Spleen (tissue), 11 donors: ENCODE results near the gene MAST4. TPM values are rescaled to one million over a fixed set of nuclear protein-coding genes. Genes with fewer than 3 reads are reported as not detected.

Source experiments
- DNase-seq: peaks from one replicate; pipeline ENCODE4 v3.0.0-alpha.2; 2020
- H3K27ac ChIP-seq, 8 donors: fragments of 200-600 bp; sonication (generic) in 7 of 8; 1 replicate in 4 of 8; 2 replicates in 4 of 8; pipeline versions ENCODE4 v1.5.0 to v1.8.0; 2016 to 2021; ENCODE audit warnings: inconsistent platforms in 4 of 8, mild to moderate bottlenecking in 4 of 8, moderate library complexity in 1 of 8
- H3K27me3 ChIP-seq, 7 donors: fragments of 200-600 bp; sonication (generic) in 6 of 7; replicated peaks in 1 of 7; 1 replicate in 4 of 7; 2 replicates in 3 of 7; pipeline versions ENCODE4 v1.5.0 to v1.8.0; 2016 to 2021; ENCODE audit warnings: inconsistent platforms in 3 of 7, mild to moderate bottlenecking in 1 of 7
- H3K36me3 ChIP-seq, 6 donors: fragments of 200-600 bp; sonication (generic) in 5 of 6; 1 replicate in 4 of 6; 2 replicates in 2 of 6; pipeline versions ENCODE4 v1.5.0 to v1.8.0; 2016 to 2021; ENCODE audit warnings: inconsistent platforms in 2 of 6
- H3K4me1 ChIP-seq, 6 donors: fragments of 200-600 bp; sonication (generic) in 5 of 6; 1 replicate in 3 of 6; 2 replicates in 3 of 6; pipeline versions ENCODE4 v1.5.0 to v1.8.0; 2016 to 2021; ENCODE audit warnings: inconsistent platforms in 3 of 6
- H3K4me3 ChIP-seq, 8 donors: fragments of 200-600 bp; sonication (generic) in 7 of 8; 1 replicate in 4 of 8; 2 replicates in 4 of 8; pipeline versions ENCODE4 v1.5.0 to v1.8.0; 2016 to 2021; ENCODE audit warnings: inconsistent platforms in 4 of 8, mild to moderate bottlenecking in 4 of 8, moderate library complexity in 2 of 8
- H3K9me3 ChIP-seq, 8 donors: fragments of 200-600 bp; sonication (generic) in 7 of 8; 1 replicate in 4 of 8; 2 replicates in 4 of 8; pipeline versions ENCODE4 v1.5.0 to v1.8.0; 2016 to 2021; ENCODE audit warnings: inconsistent platforms in 4 of 8
- CTCF ChIP-seq, 11 experiments: fragments of 200-600 bp in 7 of 11; fragments of 450-650 bp in 4 of 11; sonication (generic) in 4 of 11; IDR thresholded peaks in 8 of 11; conservative IDR thresholded peaks in 3 of 11; 1 replicate in 7 of 11; 2 replicates in 4 of 11; pipeline versions ENCODE4 v1.4.0 to v1.8.0; 2016 to 2021; ENCODE audit warnings: antibody characterized with exemption in 11 of 11, inconsistent platforms in 4 of 11, mild to moderate bottlenecking in 1 of 11
- POLR2A ChIP-seq, 3 donors: fragments of 450-650 bp; IDR thresholded peaks; one replicate each; pipeline ENCODE4 v1.5.1; 2017; ENCODE audit warnings: antibody characterized with exemption in 3 of 3, mild to moderate bottlenecking in 1 of 3
- POLR2AphosphoS5 ChIP-seq, 3 donors: sonication (generic); formaldehyde crosslinking; IDR thresholded peaks; one replicate each; pipeline ENCODE4 v1.5.1; 2017; ENCODE audit warnings: antibody characterized with exemption in 3 of 3
- WGBS, 5 donors: extraction: QIAGEN DNeasy Blood & Tissue Kit in 3 of 5; methylation state at CpG; one replicate each; pipeline versions ENCODE4 v1.1.5 to v1.1.7; 2013 to 2018; 5-methylcytosine and 5-hydroxymethylcytosine counted together
- intact Hi-C: fragments of 100-400 bp; cut with DNase I; formaldehyde crosslinking; loops from one replicate; pipeline ENCODE4 v1.15.0; 2023; ENCODE audit warnings: low total_unique reads
- polyA plus RNA-seq, 3 donors: library from polyadenylated mRNA; stranded (reverse); fragments of 200-250 nt; gene quantifications; one replicate each; pipeline ENCODE4 v1.2.1, GENCODE V29; 2013
- total RNA-seq, 7 donors: library from RNA; depleted of rRNA in 3 of 7; stranded (reverse); fragments of >200 nt in 3 of 7; fragmentation: NEBNext Ultra II Directional in 4 of 7; extraction: Animal tissue kit (Norgen Biotek cat#: 25700) in 4 of 7; gene quantifications; one replicate each; pipeline versions ENCODE4 v1.1.0 to v1.2.1, GENCODE V29; 2016 to 2021
- donor health status: healthy with polysubstance abuse.
- donor health status: DM: no; HTN: no; CAD: no; lungs with moderate emphysema.
- donor health status: DM: no; HTN: no; CAD: no.
- donor health status: Bipolar disorder and iron deficiency.
- donor health status: healthy.
- donor health status: DM: no; HTN: no; CAD: no.
- donor health status: DM: yes; HTN: yes; CAD: no.

Gene MAST4
- total and polyA plus RNA-seq, 10 donors: 2.5 to 43.7 (median 25.4) TPM

- Histone ChIP-seq H3K27ac (no peak overlapping the region), H3K27me3 (no peaks in the 10 kb centered on the region), H3K4me1 (no peaks in the 10 kb centered on the region), H3K9me3 (no peaks in the 10 kb centered on the region), H3K4me3 (no peak overlapping the region), H3K36me3 (no peaks in the 10 kb centered on the region)
- 55 to 74% (median 64%) methylated on average over 3 of the region's 3 CpGs for WGBS, 5 donors
- TF ChIP-seq POLR2A (IDR thresholded peaks at IDR 0.05) (no peak), POLR2AphosphoS5 (IDR thresholded peaks at IDR 0.05) (no peak), CTCF (IDR thresholded peaks at IDR 0.05 in 8 of 11, conservative IDR thresholded peaks at IDR 0.05 in 3 of 11) (no peak)
- no peak for DNase-seq
- intact Hi-C loops: no loop called here
These were observed 84.0 kb downstream of the MAST4 start for GRCh38 chr5:66680221-66680620.

- DNase-seq: no peak
- TF ChIP-seq POLR2A (IDR thresholded peaks at IDR 0.05): no peak
- TF ChIP-seq POLR2AphosphoS5 (IDR thresholded peaks at IDR 0.05): no peak
- TF ChIP-seq CTCF (IDR thresholded peaks at IDR 0.05 in 8 of 11, conservative IDR thresholded peaks at IDR 0.05 in 3 of 11): peak in 2 of 11 experiments; percentile 13 to 25
- no peak overlapping the region for H3K4me3 ChIP-seq
- H3K9me3 ChIP-seq: no peaks in the 10 kb centered on the region
- WGBS, 5 donors: 88 to 99% (median 96%) methylated on average over 3 of the region's 3 CpGs
- no peaks in the 10 kb centered on the region for H3K4me1 ChIP-seq
- no peaks in the 10 kb centered on the region for H3K36me3 ChIP-seq
- intact Hi-C loops: no loop called here
- H3K27me3 ChIP-seq: no peaks in the 10 kb centered on the region
- H3K27ac ChIP-seq: no peak overlapping the region
These were observed 84.6 kb downstream of the MAST4 start for GRCh38 chr5:66680804-66681203.

GRCh38 chr5:66684663-66685062 is 88.5 kb downstream of the MAST4 start:
- WGBS, 5 donors: 76 to 95% (median 88%) methylated on average over 2 of the region's 2 CpGs

More at GRCh38 chr5:66684663-66685062, 88.5 kb downstream of the MAST4 start:
- TF ChIP-seq POLR2AphosphoS5 (IDR thresholded peaks at IDR 0.05): no peak
- TF ChIP-seq CTCF (IDR thresholded peaks at IDR 0.05 in 8 of 11, conservative IDR thresholded peaks at IDR 0.05 in 3 of 11): no peak
- TF ChIP-seq POLR2A (IDR thresholded peaks at IDR 0.05): no peak
- Histone ChIP-seq H3K4me3 (no peak overlapping the region), H3K9me3 (no peaks in the 10 kb centered on the region), H3K27ac (no peak overlapping the region), H3K27me3 (no peaks in the 10 kb centered on the region), H3K4me1 (no peaks in the 10 kb centered on the region), H3K36me3 (no peaks in the 10 kb centered on the region)
- intact Hi-C loops: no loop called here
- DNase-seq: no peak
